HG02973 (cell line): ENCODE measurements around the gene C19orf85.

Source experiments
- ATAC-seq: cut with Tn5 transposase; IDR thresholded peaks from one replicate; pipeline ENCODE4 v1.9.1; 2021; ENCODE audit warnings: moderate library complexity; ENCODE audit not compliant: unreplicated experiment

Gene C19orf85

GRCh38 chr19:55489711-55490477, 25.3 kb upstream of the C19orf85 start:
- ATAC-seq = no peak

DNA sequence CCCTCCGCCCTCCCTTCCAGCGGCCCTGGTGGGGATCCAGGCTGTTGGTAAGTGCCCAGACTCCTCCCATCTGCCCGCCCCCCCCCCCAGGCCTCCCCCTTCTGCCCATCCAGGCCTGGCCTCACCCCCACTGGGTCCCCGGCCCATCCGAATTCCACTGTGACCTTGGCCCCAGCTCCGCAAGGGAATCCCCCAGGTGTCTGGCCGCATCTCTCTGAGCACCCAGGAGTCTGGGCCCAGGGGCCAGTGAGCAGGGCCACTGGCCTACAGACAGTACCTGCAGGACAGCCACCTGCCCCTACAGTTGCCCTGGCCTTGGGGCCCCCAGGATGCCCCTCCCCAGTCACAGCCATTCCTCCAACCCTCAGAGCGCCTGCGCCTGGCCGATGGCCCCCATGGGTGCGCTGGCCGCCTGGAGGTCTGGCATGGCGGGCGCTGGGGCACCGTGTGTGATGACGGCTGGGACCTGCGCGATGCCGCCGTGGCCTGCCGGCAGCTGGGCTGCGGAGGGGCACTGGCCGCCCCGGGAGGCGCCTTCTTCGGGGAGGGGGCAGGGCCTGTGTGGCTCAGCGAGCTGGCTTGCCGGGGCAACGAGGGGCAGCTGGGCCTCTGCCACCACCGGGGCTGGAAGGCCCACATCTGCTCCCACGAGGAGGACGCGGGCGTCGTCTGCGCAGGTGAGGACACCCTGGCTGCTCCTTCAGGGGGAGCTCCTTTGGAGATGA, 24.6 kb upstream of the C19orf85 start:
- ATAC-seq = no peak

GRCh38 chr19:55487924-55488687, 23.6 kb upstream of the C19orf85 start, which contains the start of gene SSC5D:
SSC5D (plus strand) TSS chr19:55488436; CDS start chr19:55488590, 154 bp downstream.
- no peak for ATAC-seq

DNA sequence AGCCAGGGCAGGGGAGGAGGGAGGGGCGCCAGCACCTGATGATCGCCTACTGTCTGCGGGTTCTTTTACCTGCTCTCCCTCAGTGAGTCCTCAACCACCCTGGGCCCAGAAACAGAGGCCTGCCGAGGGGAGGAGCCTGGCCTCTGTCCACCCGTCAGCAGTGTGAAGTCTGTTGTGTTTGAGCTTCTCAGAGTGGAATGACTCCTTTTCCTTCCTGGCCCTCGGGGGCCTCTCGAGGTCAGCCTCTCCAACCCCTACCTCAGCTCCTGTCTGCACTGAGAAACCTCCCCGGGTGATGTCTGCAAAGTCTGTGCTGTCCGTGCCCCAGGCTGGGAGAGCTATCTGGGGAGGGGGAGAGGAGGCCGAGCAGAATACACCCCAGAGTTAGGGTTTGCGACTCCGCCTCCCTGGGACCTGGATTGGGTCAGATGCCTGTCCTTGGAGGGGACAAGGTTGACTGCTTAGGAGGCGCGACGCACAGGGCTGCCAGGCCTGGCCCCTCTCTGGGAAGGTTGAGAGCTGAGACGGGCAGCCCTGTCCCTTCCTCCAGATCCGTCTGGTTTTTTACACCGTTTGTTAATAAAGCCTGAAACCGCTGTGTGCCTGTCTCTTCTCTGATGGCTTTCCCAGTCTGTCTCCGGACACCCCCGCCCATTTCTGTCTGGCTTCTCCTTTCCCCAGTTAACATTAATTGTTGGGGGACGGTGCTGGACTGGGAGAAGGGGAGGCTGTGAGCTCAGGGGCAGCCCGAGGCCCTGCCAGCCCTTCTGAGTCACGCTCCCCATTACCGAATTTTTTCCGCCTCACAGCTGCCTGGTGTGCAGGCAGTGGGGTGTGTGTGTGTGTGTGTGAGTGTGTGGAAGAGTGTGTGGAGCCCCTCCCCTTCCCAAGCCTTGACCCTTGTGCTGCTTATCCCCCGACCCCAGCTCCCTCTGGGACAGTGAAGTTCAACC, 22.7 kb upstream of the C19orf85 start:
- no peak for ATAC-seq

GRCh38 chr19:55486043-55486970, 21.8 kb upstream of the C19orf85 start:
- no peak for ATAC-seq

- ATAC-seq = no peak
These were observed 21.0 kb upstream of the C19orf85 start for GRCh38 chr19:55485439-55486011.

GRCh38 chr19:55484593-55485438, 20.3 kb upstream of the C19orf85 start, which contains the start of gene NAT14:
NAT14 (plus strand) TSS chr19:55485188; CDS start chr19:55485709, 521 bp downstream.
- no peak for ATAC-seq

GRCh38 chr19:55483706-55484592, 19.4 kb upstream of the C19orf85 start:
- no peak for ATAC-seq

DNA sequence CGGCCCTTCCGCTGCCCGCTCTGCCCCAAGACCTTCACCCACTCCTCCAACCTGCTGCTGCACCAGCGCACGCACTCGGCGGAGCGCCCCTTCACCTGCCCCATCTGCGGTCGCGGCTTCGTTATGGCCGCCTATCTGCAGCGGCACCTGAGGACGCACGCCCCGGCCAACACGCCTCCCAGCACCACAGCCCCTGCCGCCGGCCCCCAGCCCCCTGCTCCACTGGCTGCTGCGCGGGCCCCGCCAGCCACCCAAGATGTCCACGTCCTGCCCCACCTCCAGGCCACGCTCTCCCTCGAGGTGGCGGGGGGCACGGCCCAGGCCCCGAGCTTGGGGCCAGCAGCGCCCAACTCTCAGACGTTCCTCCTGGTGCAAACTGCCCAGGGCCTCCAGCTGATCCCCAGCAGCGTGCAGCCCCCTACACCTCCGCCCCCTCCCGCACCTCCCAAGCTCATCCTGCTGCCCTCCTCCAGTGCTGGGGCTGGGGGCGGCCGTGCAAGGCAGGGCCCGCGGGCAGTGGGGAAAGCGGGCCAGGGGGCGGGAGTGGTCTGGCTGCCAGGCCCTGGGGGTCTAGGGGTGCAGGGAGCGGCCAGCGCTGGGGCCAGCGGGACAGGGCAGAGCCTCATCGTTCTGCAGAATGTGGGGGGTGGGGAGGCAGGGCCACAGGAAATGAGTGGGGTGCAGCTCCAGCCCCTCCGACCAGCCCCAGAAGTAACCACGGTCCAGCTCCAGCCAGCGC, 18.6 kb upstream of the C19orf85 start:
- ATAC-seq = no peak

GRCh38 chr19:55482156-55482961, 17.8 kb upstream of the C19orf85 start:
- ATAC-seq = no peak

- no peak for ATAC-seq
These were observed 17.2 kb upstream of the C19orf85 start for GRCh38 chr19:55481794-55482155.

DNA sequence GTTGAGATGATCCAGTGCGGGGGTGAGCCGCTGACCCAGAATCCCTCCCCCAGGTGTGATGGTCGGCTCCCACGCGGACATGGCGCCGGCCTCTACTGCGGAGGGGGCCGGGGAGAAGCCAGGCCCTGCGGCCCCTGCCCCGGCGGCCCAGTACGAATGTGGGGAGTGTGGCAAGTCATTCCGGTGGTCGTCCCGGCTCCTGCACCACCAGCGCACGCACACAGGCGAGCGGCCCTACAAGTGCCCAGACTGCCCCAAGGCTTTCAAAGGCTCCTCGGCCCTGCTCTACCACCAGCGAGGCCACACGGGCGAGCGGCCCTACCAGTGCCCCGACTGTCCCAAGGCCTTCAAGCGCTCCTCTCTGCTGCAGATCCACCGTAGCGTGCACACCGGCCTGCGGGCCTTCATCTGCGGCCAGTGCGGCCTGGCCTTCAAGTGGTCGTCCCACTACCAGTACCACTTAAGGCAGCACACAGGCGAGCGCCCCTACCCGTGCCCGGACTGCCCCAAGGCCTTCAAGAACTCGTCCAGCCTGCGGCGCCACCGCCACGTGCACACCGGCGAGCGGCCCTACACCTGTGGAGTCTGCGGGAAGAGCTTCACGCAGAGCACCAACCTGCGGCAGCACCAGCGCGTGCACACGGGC, 16.7 kb upstream of the C19orf85 start:
- no peak for ATAC-seq

DNA sequence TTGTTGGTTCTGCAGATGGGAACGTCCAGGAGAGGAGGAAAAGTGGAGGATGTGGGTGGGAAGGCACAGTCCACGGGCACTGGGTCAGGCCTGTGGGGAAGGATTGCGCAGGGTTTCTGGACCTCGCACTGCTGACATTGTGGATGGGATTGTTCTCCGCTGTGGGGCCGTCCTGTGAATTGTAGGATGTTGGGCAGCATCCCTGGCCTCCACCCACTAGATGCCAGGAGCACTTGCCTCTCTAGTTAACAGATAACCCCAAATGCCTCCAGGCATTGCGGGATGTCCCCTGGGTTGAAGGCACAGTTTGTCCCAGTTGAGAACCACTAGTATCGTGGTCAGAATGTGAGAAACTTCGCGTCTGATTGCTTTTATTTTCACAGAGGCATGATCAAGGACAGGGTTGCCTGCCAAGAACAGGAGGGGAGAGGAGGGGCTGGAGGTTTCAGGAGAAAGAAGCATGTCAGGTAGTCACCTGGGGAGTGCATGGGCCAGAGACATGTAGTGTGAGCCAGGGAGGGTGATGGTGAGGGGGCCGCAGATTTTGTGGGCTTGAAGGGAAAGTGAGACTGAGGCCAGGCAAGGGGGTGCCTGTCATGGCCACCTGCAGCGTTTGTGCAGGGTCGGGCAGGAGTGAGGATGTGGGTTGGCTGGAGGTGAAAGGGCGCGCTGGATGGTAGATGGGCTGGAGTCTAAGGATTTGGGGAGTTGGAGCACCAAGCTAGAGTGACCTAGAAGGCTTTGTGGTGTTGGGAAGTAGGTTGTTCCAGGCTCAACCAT, 15.1 kb upstream of the C19orf85 start:
- no peak for ATAC-seq

GRCh38 chr19:55479045-55479444, 14.5 kb upstream of the C19orf85 start:
- ATAC-seq = no peak
